Keratinocyte (primary cell): ENCODE results near the gene PPP6R1.
"Not testable (repeated sequence)": the region's sequence is repeated elsewhere in the genome, so short reads cannot be mapped to it uniquely, and the experiment has no call there.

Source experiments
- EZH2 ChIP-seq: IDR thresholded peaks from one replicate; pipeline ENCODE4 v1.6.1; 2012; ENCODE audit warnings: inconsistent platforms, mild to moderate bottlenecking, low read length, moderate library complexity
- TF ChIP-seq, protein P1 (sequence below), 3 experiments: IDR thresholded peaks in 1 of 3; conservative IDR thresholded peaks in 1 of 3; optimal IDR thresholded peaks in 1 of 3; 2 replicates in 2 of 3; 3 replicates in 1 of 3; pipeline versions ENCODE3 to v1.5.1; 2011; ENCODE audit warnings: low read length in 3 of 3, mild to moderate bottlenecking in 3 of 3, moderate library complexity in 2 of 3, control low read depth in 1 of 3, inconsistent platforms in 1 of 3; ENCODE audit not compliant: insufficient read depth in 2 of 3; ENCODE audit errors: extremely low read depth in 1 of 3

DNA sequence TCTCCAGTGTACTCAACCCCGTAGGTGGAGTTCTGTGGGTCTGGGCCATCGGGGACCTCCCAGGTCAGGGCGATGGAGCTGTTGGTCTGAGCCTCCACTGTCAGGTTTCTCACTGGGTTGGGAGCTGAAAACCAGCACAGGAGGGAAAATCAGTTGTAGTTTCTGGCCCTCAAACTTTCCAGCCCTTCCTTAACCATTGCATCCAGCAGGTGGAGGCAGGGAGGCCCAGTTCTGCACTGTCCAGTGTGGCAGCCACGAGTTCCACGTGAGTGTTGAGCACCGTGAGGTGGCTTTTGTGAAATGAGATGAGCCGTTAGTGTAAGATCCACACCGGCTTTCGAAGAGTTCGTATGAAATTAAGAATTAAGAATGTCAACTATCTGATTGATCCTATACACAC is 56.6 kb downstream of the PPP6R1 start:
- not testable (repeated sequence) for TF ChIP-seq EZH2
- TF ChIP-seq, protein P1, sequence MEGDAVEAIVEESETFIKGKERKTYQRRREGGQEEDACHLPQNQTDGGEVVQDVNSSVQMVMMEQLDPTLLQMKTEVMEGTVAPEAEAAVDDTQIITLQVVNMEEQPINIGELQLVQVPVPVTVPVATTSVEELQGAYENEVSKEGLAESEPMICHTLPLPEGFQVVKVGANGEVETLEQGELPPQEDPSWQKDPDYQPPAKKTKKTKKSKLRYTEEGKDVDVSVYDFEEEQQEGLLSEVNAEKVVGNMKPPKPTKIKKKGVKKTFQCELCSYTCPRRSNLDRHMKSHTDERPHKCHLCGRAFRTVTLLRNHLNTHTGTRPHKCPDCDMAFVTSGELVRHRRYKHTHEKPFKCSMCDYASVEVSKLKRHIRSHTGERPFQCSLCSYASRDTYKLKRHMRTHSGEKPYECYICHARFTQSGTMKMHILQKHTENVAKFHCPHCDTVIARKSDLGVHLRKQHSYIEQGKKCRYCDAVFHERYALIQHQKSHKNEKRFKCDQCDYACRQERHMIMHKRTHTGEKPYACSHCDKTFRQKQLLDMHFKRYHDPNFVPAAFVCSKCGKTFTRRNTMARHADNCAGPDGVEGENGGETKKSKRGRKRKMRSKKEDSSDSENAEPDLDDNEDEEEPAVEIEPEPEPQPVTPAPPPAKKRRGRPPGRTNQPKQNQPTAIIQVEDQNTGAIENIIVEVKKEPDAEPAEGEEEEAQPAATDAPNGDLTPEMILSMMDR (optimal IDR thresholded peaks at IDR 0.05 in 1 of 3, IDR thresholded peaks at IDR 0.05 in 1 of 3, conservative IDR thresholded peaks at IDR 0.05 in 1 of 3; ENCODE audit: extremely low read depth in 1 of 3, insufficient read depth in 2 of 3, low read length in 3 of 3): peak in 2 of 3 experiments; percentile 0 to 6
